GM12878 (cell line): ENCODE data around the gene FOXRED2. TPM values are rescaled to one million over a fixed set of nuclear protein-coding genes. Genes with fewer than 3 reads are reported as not detected.

ENCODE experiments used
- ATAC-seq: fragments of 200-7000 bp; cut with Tn5 transposase; 3 replicates; pipeline ENCODE4 v1.9.1; 2020; ENCODE audit warnings: mild to moderate bottlenecking, moderate library complexity
- BruUV-seq: library from RNA; stranded (reverse); fragments of 400-500 nt; replicated peaks from 2 replicates; lab custom pipeline; 2021; lab: Mats Ljungman, UMichigan
- CTCF ChIA-PET: fragments of 300-600 bp; sonication (Branson Sonifier 250); formaldehyde crosslinking; extraction: SDS; loops from one replicate; lab custom pipeline; 2021; ENCODE audit warnings: inconsistent platforms; lab: Yijun Ruan, JAX
- POLR2A ChIA-PET: fragments of 350-600 bp; formaldehyde crosslinking; extraction: SDS; loops from one replicate; lab custom pipeline; 2021; ENCODE audit warnings: inconsistent platforms; lab: Charles Lee
- RAD21 ChIA-PET: fragments of 300-600 bp; sonication (Branson Sonifier 250); formaldehyde crosslinking; loops from one replicate; lab custom pipeline; 2023; ENCODE audit warnings: antibody characterized with exemption; ENCODE audit not compliant: unreplicated experiment; lab: Charles Lee
- SMC1A ChIA-PET: fragments of 300-600 bp; sonication (Branson Sonifier 250); formaldehyde crosslinking; loops from one replicate; lab custom pipeline; 2023; ENCODE audit not compliant: unreplicated experiment, uncharacterized antibody; lab: Charles Lee
- DNase-seq: peaks from one replicate; pipeline ENCODE4 v3.0.0-alpha.2; 2011; ENCODE audit warnings: low read depth, low spot score
- FAIRE-seq: peaks from 3 replicates; lab custom pipeline; 2011; peaks lifted over from hg19 to GRCh38; lab: Jason Lieb, UNC
- H2AFZ ChIP-seq: 2 replicates; pipeline ENCODE4 v1.6.0; 2011; ENCODE audit warnings: low read depth, low read length, control low read depth; ENCODE audit not compliant: control insufficient read depth
- H3K27ac ChIP-seq: 2 replicates; pipeline ENCODE4 v1.5.1; 2011; ENCODE audit warnings: control low read depth; ENCODE audit not compliant: control insufficient read depth, insufficient read depth
- H3K27me3 ChIP-seq, 2 experiments: replicated peaks in 1 of 2; 2 replicates each; pipeline versions ENCODE4 v1.6.0 to v1.6.1; 2011; ENCODE audit warnings: low read length in 1 of 2; ENCODE audit not compliant: control insufficient read depth in 2 of 2, insufficient read depth in 2 of 2
- H3K36me3 ChIP-seq, 2 experiments: 2 replicates each; pipeline ENCODE4 v1.5.1; 2011; ENCODE audit warnings: low read length in 1 of 2; ENCODE audit not compliant: control insufficient read depth in 2 of 2, insufficient read depth in 2 of 2
- H3K4me1 ChIP-seq: 2 replicates; pipeline ENCODE4 v1.6.1; 2011; ENCODE audit warnings: mild to moderate bottlenecking, low read length, moderate library complexity, mixed read lengths; ENCODE audit not compliant: control insufficient read depth, insufficient read depth
- H3K4me2 ChIP-seq: 2 replicates; pipeline ENCODE4 v1.6.0; 2011; ENCODE audit warnings: control low read depth; ENCODE audit not compliant: control insufficient read depth, insufficient read depth
- H3K4me3 ChIP-seq: fragments of 200-600 bp; sonication (generic); 2 replicates; pipeline ENCODE4 v1.5.1; 2016
- H3K79me2 ChIP-seq: 2 replicates; pipeline ENCODE4 v1.6.0; 2011; ENCODE audit warnings: low read length; ENCODE audit not compliant: control insufficient read depth, insufficient read depth
- H3K9ac ChIP-seq: 2 replicates; pipeline ENCODE4 v1.8.0; 2011; ENCODE audit warnings: low read length, control low read depth, mixed read lengths; ENCODE audit not compliant: control insufficient read depth, insufficient read depth
- H3K9me3 ChIP-seq: replicated peaks from 3 replicates; pipeline ENCODE4 v1.5.1; 2011; ENCODE audit warnings: mild to moderate bottlenecking, low read length; ENCODE audit not compliant: control insufficient read depth, insufficient read depth
- H4K20me1 ChIP-seq: 2 replicates; pipeline ENCODE4 v1.6.0; 2011; ENCODE audit not compliant: control insufficient read depth, insufficient read depth
- CBFB ChIP-seq: IDR thresholded peaks from 2 replicates; pipeline ENCODE4 v1.6.1; 2016; ENCODE audit warnings: antibody characterized with exemption, low read depth
- CHD1 ChIP-seq: IDR thresholded peaks from 2 replicates; pipeline ENCODE4 v1.6.1; 2012; ENCODE audit warnings: low read depth, low read length, improper control_type of control experiment
- ELK1 ChIP-seq: IDR thresholded peaks from 2 replicates; pipeline ENCODE4 v1.6.1; 2012; ENCODE audit warnings: low read depth, low read length, improper control_type of control experiment
- NFYB ChIP-seq: IDR thresholded peaks from 2 replicates; pipeline ENCODE4 v1.6.1; 2011; ENCODE audit warnings: low read depth, mild to moderate bottlenecking, low read length, improper control_type of control experiment, moderate library complexity; ENCODE audit not compliant: insufficient read depth
- PAX8 ChIP-seq: fragments of 450-650 bp; IDR thresholded peaks from 2 replicates; pipeline ENCODE4 v1.6.1; 2017; ENCODE audit warnings: mild to moderate bottlenecking, moderate library complexity
- SUZ12 ChIP-seq: fragments of 200-600 bp; sonication (generic); IDR thresholded peaks from one replicate; pipeline ENCODE4 v1.6.1; 2018; ENCODE audit warnings: antibody characterized with exemption, mild to moderate bottlenecking; ENCODE audit not compliant: unreplicated experiment
- YY1 ChIP-seq: IDR thresholded peaks from 2 replicates; pipeline ENCODE4 v1.6.1; 2011; ENCODE audit warnings: low read depth, mild to moderate bottlenecking, low read length
- ZNF384 ChIP-seq: IDR thresholded peaks from 2 replicates; pipeline ENCODE4 v1.6.1; 2012; ENCODE audit warnings: low read depth, mild to moderate bottlenecking, low read length, improper control_type of control experiment, borderline replicate concordance
- WGBS: methylation state at CpG from one replicate; pipeline ENCODE4 v1.1.6; 2016; ENCODE audit warnings: low lambda C conversion rate; ENCODE audit not compliant: insufficient replicate concordance, insufficient coverage; ENCODE audit errors: missing lambda C conversion rate; 5-methylcytosine and 5-hydroxymethylcytosine counted together
- in situ Hi-C: fragments of 300-500 bp; cut with MboI; formaldehyde crosslinking; loops from 9 replicates; pipeline ENCODE4 v1.14.3; 2018; ENCODE audit warnings: mixed read lengths
- intact Hi-C: fragments of 100-400 bp; cut with micrococcal nuclease; formaldehyde crosslinking; loops from one replicate; pipeline ENCODE4 v1.14.2; 2022; ENCODE audit not compliant: unreplicated experiment
- polyA plus RNA-seq, 11 experiments: library from polyadenylated mRNA; depleted of rRNA in 4 of 11; unstranded in 6 of 11; stranded (reverse) in 5 of 11; fragments of >200 nt; fragmentation: Nextera tagmentation in 4 of 11; fragmentation: Illumina TruSeq in 1 of 11; extraction: Ambion mirVana in 4 of 11; extraction: Trizol in 1 of 11; gene quantifications; 1 replicate in 1 of 11; 2 replicates in 10 of 11; pipeline versions ENCODE4 v1.2.1 to v1.2.3, GENCODE V29; 2011 to 2016; ENCODE audit warnings: inconsistent platforms in 2 of 11, missing spikeins in 2 of 11, low read depth in 1 of 11
- total RNA-seq, 4 experiments: library from RNA; depleted of rRNA in 3 of 4; stranded (reverse); fragments of >200 nt in 3 of 4; fragmentation: Illumina TruSeq in 1 of 4; extraction: Trizol in 1 of 4; gene quantifications; 2 replicates each; pipeline versions ENCODE4 v1.2.1 to v1.2.3, GENCODE V29; 2013 to 2021

The FOXRED2 gene
- total and polyA plus RNA-seq, 10 of the 15 experiments (the other 5 are each of a cell fraction or from before 2014, with no cell fraction given) = 1.8 to 28.8 (median 7.6) TPM

GRCh38 chr22:36492109-36492508 is 14.7 kb downstream of the FOXRED2 start:
- no TSS peak for BruUV-seq
- 79% methylated on average over 5 of the region's 5 CpGs for WGBS
- H3K79me2 ChIP-seq = no peaks in the 10 kb centered on the region
- in situ Hi-C loops (no loop called here), intact Hi-C loops (no loop called here)
- no peak overlapping the region for H3K4me2 ChIP-seq
- DNase-seq = no peak
- H3K4me1 ChIP-seq = peaks cover 15% of the 10 kb centered on the region
- SMC1A ChIA-PET = interaction anchor here (0.8 to 1.2 kb wide), 2 partner anchors 11 to 561 kb away, joined by 3 read pairs; partner anchors contain the start of gene TXN2
- H3K36me3 ChIP-seq = peaks cover 2 to 3% of the 10 kb centered on the region in 2 experiments; a peak in 3 of 4 replicates
- no peak for FAIRE-seq
- H3K9ac ChIP-seq = no peak overlapping the region
- no peaks in the 10 kb centered on the region; the same call in 2 of the 3 replicates for H3K9me3 ChIP-seq
- POLR2A ChIA-PET = interaction anchor here (0.6 kb wide), 1 partner anchor 212 kb away, joined by 3 read pairs; no protein-coding TSS in a partner anchor
- no peaks in the 10 kb centered on the region for H4K20me1 ChIP-seq
- no peak overlapping the region for H3K27ac ChIP-seq
- RAD21 ChIA-PET = interaction anchor here (1.9 kb wide), 1 partner anchor 19 kb away, joined by 5 read pairs; no protein-coding TSS in a partner anchor
- ATAC-seq = no peak
- CTCF ChIA-PET = interaction anchor here (0.9 to 2.0 kb wide), 3 partner anchors 22 to 331 kb away, joined by 3 to 8 read pairs (median 4); no protein-coding TSS in a partner anchor
- no peak overlapping the region for H3K4me3 ChIP-seq
- no peaks in the 10 kb centered on the region for H3K27me3 ChIP-seq
- H2AFZ ChIP-seq = no peak overlapping the region
- TF ChIP-seq NFYB (no peak), CBFB (no peak), ZNF384 (no peak)

GRCh38 chr22:36491155-36491554 is 15.7 kb downstream of the FOXRED2 start:
- POLR2A ChIA-PET = interaction anchor here (0.9 kb wide), 1 partner anchor 9 kb away, joined by 4 read pairs; the partner anchor contains the start of gene TXN2
- 74% methylated on average over 7 of the region's 7 CpGs for WGBS

More at GRCh38 chr22:36491155-36491554, 15.7 kb downstream of the FOXRED2 start:
- H3K79me2 ChIP-seq = no peaks in the 10 kb centered on the region
- no peak overlapping the region for H3K27ac ChIP-seq
- TF ChIP-seq SUZ12 = no peak
- TF ChIP-seq ELK1 = no peak
- TF ChIP-seq CHD1 = no peak
- no peak for TF ChIP-seq PAX8
- TF ChIP-seq YY1 = no peak
- intact Hi-C loops (no loop called here), in situ Hi-C loops (no loop called here)
- BruUV-seq = no TSS peak
- H3K4me3 ChIP-seq = no peak overlapping the region
- ChIA-PET RAD21 (interaction anchor here (0.6 kb wide), 1 partner anchor 9 kb away, joined by 3 read pairs; no protein-coding TSS in a partner anchor), SMC1A (interaction anchor here (1.0 kb wide), 1 partner anchor 190 kb away, joined by 3 read pairs; no protein-coding TSS in a partner anchor), CTCF (interaction anchor here (0.7 to 2.0 kb wide), 3 partner anchors 205 to 252 kb away, joined by 3 to 8 read pairs (median 3); no protein-coding TSS in a partner anchor)
- H3K27me3 ChIP-seq = no peaks in the 10 kb centered on the region
- DNase-seq (no peak), FAIRE-seq (no peak), ATAC-seq (no peak)
- peaks cover 2 to 3% of the 10 kb centered on the region in 2 experiments; a peak in 2 of 4 replicates for H3K36me3 ChIP-seq
- no peak overlapping the region for H3K4me2 ChIP-seq
- H3K9me3 ChIP-seq = no peaks in the 10 kb centered on the region; the same call in 1 of the 3 replicates
- no peak overlapping the region for H3K9ac ChIP-seq
- no peaks in the 10 kb centered on the region for H4K20me1 ChIP-seq
- H3K4me1 ChIP-seq = peaks cover 15% of the 10 kb centered on the region
- H2AFZ ChIP-seq = no peak overlapping the region
